CD4-positive, alpha-beta T cell treated with Interleukin-4 for 4 hours (primary cell): ENCODE data around the gene CHI3L1.

Experiments
- DNase-seq: peaks from one replicate; pipeline ENCODE4 v3.0.0-alpha.2; 2020

Gene CHI3L1

DNA sequence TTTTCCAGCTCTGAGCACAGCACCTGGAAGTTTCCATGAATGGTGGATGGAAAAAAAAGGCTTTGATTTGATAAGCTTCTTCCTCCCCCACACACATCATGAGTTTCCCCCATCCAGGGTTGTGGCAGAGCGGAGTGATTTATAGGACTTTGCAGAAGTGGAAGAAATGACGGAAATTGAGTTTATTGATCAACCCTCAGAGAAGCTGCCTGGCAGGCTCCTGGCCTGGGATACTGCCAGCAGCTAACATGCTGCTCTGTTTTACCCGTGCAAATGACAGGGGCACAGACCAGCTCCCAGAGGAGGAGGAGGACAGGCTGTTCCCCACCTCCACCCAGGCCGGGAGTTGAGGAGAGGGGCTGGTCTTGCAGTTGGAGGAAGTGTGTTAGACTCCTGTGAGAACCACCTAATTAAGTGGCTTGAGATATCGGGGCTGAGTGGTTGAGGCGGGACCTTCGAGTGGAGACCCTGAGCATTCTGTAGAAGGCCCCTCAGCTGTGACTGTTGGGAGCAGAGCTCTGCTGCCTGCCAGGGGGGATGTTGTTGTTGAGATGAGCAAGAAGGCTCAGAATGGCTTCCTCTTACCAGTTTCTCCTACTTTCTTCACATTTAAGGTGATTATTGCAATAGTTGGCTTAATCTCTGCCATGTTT lies 37.2 kb downstream of the CHI3L1 start:
- no peak for DNase-seq

DNA sequence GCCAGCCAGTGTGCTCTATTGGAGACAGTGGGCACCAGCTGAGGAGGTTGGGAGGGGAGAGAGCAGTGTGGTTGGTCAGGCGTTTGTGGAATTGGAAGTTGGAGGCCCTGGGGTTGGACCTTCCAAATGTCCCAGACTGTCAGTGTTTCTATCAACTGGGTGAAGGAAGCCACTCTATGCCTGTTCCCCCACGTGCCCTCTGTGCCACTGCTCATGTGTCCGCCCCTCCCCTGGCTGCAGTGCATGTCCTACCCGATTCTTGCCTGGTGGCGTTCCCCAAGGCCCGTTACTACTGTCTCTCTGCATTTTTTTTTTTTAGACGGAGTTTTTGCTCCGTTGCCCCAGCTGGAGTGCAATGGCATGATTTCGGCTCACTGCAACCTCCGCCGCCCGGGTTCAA lies 37.9 kb downstream of the CHI3L1 start:
- no peak for DNase-seq

DNA sequence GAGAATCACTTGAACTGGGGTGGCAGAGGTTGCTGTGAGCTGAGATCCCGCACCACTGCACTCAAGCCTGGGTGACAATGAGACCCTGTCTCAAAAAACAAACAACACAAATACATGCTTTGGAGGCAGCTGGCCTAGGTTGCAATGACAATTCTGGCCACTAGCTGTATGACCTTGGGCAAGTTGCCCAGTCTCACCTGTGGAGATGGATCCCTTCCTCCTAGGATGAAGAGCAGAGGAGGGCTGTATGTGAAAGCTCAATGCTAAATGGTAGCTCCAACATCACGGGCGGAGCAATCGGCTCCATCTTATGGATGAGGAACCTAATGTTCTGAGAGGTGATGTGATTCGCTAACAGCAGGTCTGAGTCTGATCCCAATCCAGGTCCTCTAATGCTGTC lies 38.4 kb downstream of the CHI3L1 start:
- no peak for DNase-seq

DNA sequence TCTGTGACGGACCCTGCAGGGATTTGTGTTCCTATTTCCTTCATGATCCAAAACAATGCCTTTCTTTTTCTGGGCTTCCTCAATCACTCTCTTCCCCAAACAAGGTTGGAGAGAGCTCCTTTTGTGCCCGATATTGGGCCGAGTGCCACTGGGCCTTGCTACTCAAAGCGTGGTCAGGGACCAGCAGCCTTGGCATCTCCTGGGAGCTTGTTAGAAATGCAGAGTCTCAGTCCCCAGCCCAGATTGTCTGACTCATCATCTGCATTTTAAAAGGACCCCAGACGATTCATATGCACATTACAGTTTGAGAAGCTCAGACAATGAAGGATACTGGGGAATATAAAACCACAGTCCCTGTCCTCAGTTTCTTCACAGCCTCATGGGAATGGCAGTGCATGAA lies 39.1 kb downstream of the CHI3L1 start:
- no peak for DNase-seq

DNA sequence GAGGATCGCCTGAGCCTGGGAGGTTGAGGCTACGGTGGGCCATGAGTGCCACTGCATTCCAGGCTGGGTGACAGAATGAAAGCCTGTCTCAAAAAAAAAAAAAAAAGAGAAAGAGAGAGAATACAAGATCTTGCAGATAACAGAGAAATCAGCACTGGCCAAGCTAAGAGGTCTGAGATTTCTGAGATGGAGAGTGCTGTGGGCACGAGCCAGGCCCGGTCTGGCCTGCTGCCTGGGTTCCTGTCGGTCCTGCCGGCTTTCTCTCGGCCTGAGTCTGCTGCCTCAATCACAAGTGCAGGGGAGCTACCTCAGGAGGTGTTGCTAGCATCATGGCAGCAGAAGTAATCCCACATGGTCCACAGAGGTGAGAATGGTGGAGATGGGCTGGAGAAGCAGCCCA lies 40.0 kb downstream of the CHI3L1 start:
- no peak for DNase-seq

DNA sequence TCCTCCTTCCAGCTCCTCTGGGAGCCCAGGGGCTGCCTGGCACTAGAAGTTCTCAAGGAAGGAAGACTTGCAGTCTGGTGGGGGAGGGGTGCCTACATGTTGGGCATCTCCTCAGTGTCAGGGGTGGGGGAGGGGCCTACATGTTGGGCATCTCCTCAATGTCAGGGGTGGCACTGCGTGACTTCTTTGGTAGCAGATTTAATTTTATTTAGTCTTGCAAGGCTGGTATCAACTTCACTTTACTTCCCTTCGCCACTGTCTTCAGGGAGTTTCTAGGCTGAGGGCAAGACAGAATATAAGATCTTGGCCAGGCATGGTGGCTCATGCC lies 40.5 kb downstream of the CHI3L1 start:
- DNase-seq: no peak

DNA sequence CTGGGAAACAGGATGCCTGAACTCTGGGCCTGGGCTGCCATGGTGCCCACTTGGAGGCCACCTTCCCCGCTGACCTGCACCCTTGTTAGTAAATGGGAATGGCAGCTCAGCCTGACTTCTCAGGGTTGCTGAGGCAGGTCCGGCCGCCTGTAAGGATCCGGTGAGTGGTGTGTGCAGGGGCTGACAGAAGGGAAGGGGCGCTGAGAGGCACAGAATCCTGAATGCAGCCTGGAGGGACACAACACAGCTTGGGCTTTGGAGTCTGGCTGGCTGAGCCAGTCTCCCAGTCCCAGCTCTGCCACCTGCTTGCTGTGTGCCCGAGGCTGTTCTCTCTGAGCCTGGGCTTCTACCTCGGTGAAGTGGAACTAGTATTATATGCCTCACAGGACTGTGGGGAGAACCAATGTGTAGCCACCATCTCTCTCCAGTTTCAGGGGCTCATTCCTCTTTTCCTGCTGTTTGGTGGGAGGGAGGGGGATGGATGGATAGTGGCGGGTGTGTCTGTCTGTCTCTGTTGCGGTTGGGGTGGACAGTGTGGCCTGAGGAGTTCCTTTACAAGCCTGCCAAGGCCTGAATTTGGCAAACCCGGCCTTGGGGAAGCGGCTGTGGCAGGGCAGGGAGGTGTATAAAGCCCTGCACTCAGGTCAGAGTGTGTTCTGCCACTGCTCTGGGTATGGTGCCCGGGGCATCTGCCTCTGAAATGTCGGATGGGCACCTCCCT lies 41.0 kb downstream of the CHI3L1 start:
- no peak for DNase-seq

DNA sequence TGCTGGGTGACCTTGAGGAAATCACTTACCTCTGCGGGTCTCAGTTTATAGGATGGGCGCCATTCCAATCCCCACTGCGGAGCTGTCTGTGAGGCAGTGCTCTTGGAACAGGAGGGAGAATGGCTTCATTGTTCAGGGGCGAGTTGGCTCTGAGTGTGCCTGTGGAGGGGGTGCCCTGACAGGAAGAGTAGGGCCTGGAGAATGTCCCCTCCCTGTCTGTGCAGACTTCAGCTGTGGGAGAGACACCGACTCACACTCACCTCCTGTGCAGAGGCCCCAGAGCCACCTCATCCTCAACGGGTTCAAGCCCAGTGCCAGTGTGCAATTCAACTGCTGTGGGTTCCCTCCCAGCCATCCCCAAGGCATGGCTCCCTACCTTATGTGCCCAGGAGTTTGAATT lies 41.8 kb downstream of the CHI3L1 start:
- DNase-seq: no peak

DNA sequence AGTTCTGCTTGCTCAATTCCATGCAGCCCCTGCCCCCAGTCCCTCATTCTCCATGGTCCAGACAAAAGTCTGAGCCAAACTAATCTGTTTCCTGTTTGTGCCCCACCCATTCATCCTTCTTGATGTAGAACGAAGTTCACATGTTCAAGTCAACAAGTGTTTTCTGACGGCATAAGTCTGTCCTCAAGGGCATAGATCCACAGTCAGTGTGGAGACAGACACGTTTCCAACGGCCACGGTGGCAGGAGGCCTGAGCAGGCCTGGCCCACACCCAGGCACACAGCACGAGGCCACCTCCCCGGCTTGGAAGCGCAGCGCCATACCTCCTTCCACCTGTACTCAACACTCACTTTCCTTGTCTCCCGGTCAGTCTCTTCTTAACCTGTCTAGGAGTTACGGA lies 42.9 kb downstream of the CHI3L1 start:
- no peak for DNase-seq

DNA sequence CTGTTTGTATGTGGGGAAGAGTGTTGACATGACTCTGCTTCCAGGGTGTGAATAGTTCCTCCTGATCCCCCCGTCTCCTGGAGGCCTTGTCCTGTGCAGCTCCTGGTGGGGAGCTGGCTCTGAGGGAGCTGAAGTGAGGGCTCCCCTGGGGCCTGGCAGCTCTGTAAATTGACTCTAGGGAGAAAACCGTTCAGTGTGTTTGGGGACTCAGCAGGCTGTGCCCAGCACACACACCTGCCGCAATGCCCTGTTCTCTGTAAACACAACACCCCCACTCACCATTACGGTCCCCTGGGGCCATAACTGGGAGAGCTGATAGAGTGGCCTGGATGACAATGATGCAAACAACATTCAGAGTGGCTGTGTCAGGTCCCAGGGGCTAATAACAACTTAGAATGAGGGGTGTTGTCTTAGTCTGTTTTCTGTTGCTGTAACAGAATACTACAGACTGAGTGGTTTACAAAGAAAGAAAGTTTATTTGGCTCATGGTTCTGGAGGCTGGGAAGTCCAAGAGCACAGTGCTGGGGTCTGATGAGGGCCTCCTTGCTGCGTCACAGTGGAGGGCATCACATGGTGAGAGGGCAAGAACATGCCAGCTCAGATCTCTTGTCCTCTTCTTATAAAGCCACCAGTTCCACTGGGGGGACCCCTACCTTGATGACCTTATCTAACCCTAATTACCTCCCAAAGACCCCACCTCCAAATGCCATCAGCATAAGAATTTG lies 43.7 kb downstream of the CHI3L1 start:
- DNase-seq: no peak

DNA sequence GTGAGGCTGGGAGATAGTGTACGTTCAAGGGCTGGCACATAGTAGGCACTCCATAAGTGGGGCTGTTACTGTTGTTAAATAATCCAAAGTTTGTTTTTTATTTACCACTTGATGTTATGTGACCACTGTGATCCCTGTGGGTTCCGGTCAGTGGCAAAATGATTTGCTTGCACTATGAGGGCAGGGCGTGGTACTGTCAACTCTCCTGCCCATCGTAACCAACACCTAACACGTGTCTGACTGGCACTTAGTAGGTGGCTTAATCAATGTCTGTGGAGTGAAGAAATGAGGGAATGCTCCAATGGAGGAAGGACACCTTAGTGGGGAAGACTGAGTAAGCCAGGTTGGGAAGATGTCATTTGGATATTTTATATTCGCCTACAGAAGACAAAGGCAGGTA lies 44.4 kb downstream of the CHI3L1 start:
- DNase-seq: no peak

DNA sequence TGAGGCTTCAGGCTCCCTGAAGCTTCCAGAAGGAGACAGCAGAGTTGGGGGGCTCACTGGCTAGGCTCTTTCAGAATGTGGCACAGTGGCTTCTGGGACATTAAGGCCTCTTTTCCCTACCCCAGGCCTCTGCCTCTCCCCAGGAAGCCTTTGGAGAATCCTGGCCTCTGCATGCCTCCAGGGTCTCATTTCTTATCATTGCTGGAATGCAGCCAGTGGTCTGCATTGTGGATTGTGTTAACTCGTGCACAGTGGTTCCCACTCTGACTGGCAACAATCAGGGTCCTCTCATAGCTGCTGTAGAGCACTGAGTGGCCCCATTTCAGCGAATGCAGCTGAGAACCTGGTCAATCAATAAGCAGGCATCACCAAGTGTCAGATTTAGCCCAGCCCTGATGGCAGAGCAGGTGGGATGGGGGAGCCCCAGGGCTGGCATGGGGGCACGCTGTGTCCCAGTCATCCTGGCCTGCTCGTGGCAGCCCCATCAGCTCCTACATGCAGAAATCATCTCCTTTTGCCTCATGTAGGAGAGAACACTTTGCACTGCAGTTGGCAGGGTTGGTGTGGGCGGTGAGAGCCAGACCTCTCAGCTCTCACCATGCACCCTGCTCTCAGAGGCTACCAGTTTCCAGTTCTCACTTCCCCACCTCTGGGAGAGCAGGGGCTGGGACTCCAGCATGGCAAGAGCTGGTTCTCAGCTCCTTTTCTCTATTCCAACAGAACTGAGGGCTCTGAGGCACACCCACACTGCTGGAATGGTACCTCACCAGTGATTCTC lies 45.6 kb downstream of the CHI3L1 start:
- no peak for DNase-seq

DNA sequence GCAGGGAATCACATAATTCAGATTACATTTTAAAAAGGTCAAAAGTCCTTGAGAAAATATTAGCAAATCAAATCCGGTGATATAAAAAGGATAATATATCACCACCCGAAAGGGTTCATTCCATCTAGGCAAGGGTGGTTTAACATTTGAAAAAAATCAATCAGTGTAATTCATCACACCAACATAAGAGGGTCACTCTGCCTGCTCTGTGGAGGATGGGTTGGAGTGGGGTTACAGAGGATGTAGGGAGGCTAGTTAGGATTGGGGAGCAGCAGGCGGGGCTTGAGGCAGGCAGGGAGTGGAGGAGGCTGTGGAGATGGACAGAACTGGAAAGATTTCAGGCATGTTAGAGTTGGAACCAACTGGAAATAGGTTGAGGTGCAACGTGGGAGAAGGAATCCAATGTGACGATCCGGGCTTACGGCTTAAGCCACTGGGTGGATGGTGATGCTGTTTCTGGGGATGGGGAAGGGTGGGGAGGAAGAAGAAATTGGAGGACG lies 46.5 kb downstream of the CHI3L1 start:
- no peak for DNase-seq

DNA sequence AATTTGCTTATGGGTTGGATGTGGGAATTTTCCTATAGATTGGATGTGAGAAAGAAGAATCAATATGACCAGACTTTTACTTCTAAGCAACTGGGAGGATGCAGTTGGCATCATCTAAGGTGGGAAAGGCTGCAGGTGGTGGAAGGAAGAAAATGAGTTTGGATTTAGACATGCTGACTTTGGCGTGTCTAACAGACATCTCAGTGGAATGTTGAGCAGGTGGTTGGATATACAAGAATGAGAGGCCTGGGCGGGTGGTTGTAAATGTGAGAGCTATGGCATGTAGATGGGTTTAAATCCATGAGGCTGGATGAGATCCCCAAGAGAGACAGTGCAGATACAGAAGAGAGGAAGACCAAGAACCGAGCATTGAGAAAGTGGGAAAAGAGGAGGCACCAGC lies 48.4 kb downstream of the CHI3L1 start:
- no peak for DNase-seq

DNA sequence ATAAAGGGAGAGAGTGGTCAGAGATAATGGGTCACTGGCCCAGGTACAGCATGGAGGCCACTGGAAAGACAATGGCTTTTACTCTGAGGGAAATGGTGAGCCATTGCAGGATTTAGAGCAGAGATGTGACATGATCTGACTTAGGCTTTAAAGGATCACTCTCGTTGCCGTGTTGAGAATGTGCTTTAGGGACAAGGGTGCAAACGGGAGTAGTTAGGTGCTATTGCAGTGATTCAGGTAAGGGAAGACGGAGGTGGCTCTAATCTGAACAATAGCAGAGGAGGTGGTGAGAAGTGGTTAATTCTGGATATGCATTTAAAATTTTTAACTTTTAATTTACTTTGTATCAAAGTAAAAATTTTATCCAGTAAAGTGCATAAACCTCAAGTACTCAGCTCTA lies 49.2 kb downstream of the CHI3L1 start:
- DNase-seq: no peak

DNA sequence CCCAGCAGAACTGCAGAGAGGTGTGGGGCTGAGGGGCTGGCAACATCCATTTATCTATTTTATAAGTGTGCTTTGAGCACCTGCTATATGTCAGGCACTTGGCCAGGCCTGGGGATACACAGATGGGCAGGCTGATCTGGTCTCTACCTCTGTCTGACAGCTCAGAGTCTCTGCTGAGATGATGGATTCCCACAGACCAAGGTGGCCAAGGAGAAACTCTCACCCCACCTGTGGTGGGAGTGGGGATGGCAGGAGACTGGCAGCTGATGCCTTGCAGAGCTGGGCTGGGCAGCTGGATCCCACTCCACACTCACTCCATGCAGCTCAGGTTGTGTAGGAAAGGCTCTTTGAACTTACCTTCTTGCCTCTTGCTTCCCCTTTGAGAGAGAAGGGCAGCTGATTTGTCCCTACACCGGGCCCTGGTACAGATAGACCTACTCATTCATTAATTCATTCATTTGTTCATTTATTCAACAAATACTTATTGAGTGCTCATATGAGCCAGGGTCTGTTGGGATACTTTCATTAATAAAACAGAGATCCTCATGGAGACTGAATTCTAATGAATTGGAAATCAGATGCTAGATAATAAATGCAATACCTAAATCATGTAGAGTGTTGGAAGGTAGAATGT lies 50.0 kb downstream of the CHI3L1 start:
- DNase-seq: no peak

DNA sequence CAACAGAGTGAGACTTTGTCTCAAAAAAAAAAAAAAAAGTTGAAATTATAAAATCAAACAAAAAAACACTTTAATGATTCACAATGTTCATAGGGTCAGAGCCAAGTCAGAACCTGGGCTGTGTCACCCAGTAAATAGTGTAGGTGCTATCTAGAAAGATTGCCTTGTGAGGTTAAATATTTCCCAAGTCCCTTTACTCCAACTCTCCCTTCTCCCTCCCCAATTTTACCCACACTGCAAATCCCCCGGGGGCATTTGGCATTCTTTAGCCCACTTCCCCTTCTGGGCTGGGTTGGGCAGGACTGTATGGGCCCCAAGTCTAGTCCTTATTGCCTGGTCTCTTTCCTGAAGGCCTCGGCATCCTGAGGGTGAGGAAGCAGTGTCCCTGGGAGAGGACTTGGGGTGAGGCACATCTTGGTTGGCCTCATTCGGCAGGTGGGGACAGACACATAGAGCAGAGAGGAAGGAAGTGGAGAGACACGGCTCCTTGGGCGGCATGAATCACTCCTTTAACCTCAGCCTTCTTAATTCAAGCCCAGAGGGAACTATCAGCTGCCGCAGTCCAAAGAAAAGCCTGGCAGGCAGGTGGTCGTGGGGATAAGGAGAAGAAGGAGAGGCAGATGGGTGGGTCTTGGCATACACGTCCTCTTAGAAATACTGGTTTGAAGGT lies 50.7 kb downstream of the CHI3L1 start:
- DNase-seq: no peak

DNA sequence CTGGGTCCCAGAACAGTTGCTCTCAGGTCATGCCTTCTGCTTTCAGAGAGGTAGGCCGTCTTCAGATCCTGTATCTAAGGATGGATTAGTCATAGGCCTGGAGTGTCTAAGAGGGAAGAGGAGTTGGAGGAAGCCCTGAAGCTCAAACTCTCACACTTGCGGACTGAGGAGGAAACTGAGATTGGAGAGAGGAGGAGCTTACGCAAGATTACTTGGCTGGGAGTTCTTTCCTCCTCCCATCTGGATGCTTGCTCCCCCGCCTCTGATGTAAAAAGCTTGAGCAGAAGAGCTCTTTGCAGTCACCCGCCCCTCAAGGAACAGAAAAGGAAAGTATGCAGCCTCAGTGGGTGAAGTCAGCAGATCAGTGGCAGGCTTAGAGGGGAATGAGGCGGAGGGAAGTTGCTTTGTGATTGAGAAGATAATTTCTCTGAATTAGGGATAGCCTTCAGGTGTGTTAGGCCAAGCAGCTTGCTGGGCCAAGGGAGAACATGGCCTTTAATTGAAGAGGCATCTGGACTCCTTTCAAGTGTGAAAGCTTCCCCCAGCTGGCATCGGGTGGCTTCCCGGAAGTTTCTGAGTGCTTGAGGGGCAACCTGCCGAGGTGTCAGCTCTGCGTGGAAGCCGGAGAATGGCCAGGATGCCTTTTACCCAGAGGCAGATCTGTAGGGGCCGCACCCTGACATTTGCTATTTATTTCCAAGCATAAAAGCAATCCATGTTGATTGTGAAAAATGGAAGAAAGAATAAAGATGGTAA lies 52.4 kb downstream of the CHI3L1 start:
- no peak for DNase-seq

DNA sequence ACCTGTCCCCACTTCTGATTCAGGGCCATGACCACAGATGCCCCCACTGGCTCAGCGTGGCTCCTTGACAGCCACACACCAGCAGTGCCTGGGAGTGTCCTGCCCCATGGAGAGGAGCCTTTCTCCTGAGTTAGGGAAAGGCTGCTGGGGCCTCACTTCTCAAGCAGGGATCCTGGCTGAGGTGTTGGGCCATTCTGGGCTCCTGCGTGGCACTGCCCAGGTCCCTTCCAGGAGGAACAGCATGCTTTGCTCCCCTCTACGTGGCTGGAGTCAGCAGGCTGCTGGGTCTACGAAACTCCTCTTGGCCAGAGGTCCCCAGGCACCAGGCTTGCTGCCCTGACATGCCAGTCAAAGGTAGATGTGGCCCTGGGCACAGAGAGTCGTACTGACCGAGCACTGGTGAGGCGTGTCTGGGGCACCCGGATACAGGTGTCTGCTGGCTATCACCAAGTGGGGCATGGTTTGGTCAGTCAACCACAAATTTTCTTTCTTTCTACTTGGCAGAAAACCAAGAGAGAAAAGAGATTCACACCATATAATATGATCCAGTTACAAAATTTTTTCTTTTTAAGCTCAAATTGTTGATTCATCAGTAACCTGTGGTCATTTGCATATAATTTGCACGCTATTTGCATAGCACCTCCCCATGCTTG lies 54.8 kb downstream of the CHI3L1 start:
- DNase-seq: no peak

DNA sequence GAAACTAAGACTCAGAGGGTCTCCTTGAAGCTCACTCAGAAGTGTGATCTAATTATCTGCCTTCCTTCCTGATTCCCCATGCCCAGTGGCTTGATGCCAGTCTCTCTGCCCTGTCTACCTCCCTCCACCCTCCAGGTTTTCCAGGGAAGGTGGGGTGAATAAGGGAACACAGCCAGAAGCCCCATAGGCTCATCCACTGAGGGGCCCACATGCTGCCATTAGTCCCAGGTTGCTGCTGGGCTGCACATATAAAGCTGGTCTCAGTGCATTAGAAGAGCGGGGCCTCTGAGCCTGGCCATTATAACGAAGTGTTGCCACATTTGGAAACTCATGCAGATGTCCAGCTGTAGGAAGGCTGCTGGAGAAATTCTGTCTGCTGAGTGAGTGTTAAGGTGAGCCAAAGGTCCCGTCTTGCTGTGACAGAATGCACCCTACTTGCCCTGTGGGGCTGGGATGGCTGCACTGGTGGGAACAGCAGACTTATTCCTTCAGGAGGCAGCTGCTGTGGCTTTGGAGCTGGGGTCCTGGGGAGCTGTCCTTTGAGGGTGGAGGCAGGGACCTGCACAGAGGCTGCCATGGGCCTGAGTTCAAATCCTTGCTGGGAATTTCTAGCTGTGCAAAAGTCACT lies 56.0 kb downstream of the CHI3L1 start:
- DNase-seq: no peak
